Measurements from ENCODE around the gene CD48.

- TF ChIP-seq CTCF (IDR thresholded peaks at IDR 0.05; ENCODE audit: borderline replicate concordance, extremely low read depth, low read length, poor library complexity, severe bottlenecking) (no peak), EZH2 (IDR thresholded peaks at IDR 0.05; ENCODE audit: borderline replicate concordance, low read depth, low read length, severe bottlenecking) (no peak)
Measured at GRCh38 chr1:160748878-160749269, 37.3 kb upstream of the CD48 start.

All from DND-41 (cell line).